HEK293 (cell line): ENCODE results near the gene COX5A.
"Not testable (repeated sequence)": the region's sequence is repeated elsewhere in the genome, so short reads cannot be mapped to it uniquely, and the experiment has no call there.

Experiments used
- CTCF ChIA-PET: fragments of 350-600 bp; formaldehyde crosslinking; extraction: SDS; loops from one replicate; lab custom pipeline; 2021; ENCODE audit warnings: antibody characterized with exemption; lab: Yijun Ruan, JAX
- POLR2A ChIA-PET: fragments of 300-600 bp; formaldehyde crosslinking; extraction: SDS; loops from one replicate; lab custom pipeline; 2020; ENCODE audit warnings: antibody characterized with exemption, inconsistent platforms; lab: Yijun Ruan, JAX
- H3K27ac ChIP-seq: fragments of 200-500 bp; sonication (Bioruptor generic); 2 replicates; pipeline ENCODE4 v1.5.1; 2014; ENCODE audit warnings: low read depth, low read length, control low read depth, inconsistent platforms; ENCODE audit errors: extremely low read depth
- H3K36me3 ChIP-seq, 2 experiments: fragments of 200-500 bp in 1 of 2; sonication (Bioruptor generic) in 1 of 2; 1 replicate in 1 of 2; 2 replicates in 1 of 2; pipeline ENCODE4 v1.5.1; 2014 to 2017; ENCODE audit warnings: inconsistent platforms in 2 of 2, low read length in 2 of 2; ENCODE audit not compliant: control insufficient read depth in 2 of 2, insufficient read depth in 1 of 2
- H3K4me1 ChIP-seq: fragments of 200-500 bp; sonication (Bioruptor generic); 2 replicates; pipeline ENCODE4 v1.5.1; 2014; ENCODE audit warnings: mild to moderate bottlenecking, low read length, inconsistent platforms; ENCODE audit not compliant: control insufficient read depth, insufficient read depth
- H3K4me3 ChIP-seq: 2 replicates; pipeline ENCODE4 v1.5.1; 2011; ENCODE audit warnings: low read depth, mild to moderate bottlenecking, control low read depth, low read length, moderate library complexity
- H3K9me3 ChIP-seq: fragments of 200-500 bp; sonication (Bioruptor generic); 2 replicates; pipeline ENCODE4 v1.5.1; 2014; ENCODE audit warnings: low read depth, low read length, inconsistent platforms; ENCODE audit not compliant: control insufficient read depth, insufficient read depth
- KLF1 ChIP-seq: fragments of 450-650 bp; formaldehyde crosslinking; IDR thresholded peaks from 2 replicates; pipeline ENCODE4 v1.5.1; 2016; ENCODE audit warnings: missing biosample characterization, missing genetic modification characterization
- KLF17 ChIP-seq: fragments of 450-650 bp; formaldehyde crosslinking; IDR thresholded peaks from 2 replicates; pipeline ENCODE4 v1.5.1; 2016; ENCODE audit warnings: missing biosample characterization, missing genetic modification characterization
- ZBTB10 ChIP-seq: fragments of 450-650 bp; formaldehyde crosslinking; IDR thresholded peaks from 2 replicates; pipeline ENCODE4 v1.5.1; 2016; ENCODE audit warnings: missing biosample characterization, missing genetic modification characterization
- ZNF121 ChIP-seq: fragments of 450-650 bp; formaldehyde crosslinking; IDR thresholded peaks from 2 replicates; pipeline ENCODE4 v1.5.1; 2016; ENCODE audit warnings: missing biosample characterization, missing genetic modification characterization
- ZNF560 ChIP-seq: fragments of 450-650 bp; formaldehyde crosslinking; IDR thresholded peaks from 2 replicates; pipeline ENCODE4 v1.5.1; 2017; ENCODE audit warnings: missing biosample characterization, missing genetic modification characterization, borderline replicate concordance
- ZNF621 ChIP-seq: fragments of 450-650 bp; formaldehyde crosslinking; IDR thresholded peaks from 2 replicates; pipeline ENCODE4 v1.5.1; 2017; ENCODE audit warnings: missing biosample characterization, missing genetic modification characterization
- TF ChIP-seq, protein P1 (sequence below): fragments of 450-650 bp; formaldehyde crosslinking; IDR thresholded peaks from 2 replicates; pipeline ENCODE4 v1.5.1; 2016; ENCODE audit warnings: missing biosample characterization, missing genetic modification characterization
- TF ChIP-seq, protein P2 (sequence below): fragments of 450-650 bp; formaldehyde crosslinking; IDR thresholded peaks from 2 replicates; pipeline ENCODE4; 2016; ENCODE audit warnings: missing biosample characterization, missing genetic modification characterization
- TF ChIP-seq, protein P3 (sequence below): fragments of 450-650 bp; formaldehyde crosslinking; IDR thresholded peaks from 2 replicates; pipeline ENCODE4 v1.5.1; 2016; ENCODE audit warnings: missing biosample characterization, missing genetic modification characterization
- TF ChIP-seq, protein P4 (sequence below): fragments of 450-650 bp; formaldehyde crosslinking; IDR thresholded peaks from 2 replicates; pipeline ENCODE4 v1.5.1; 2017; ENCODE audit warnings: missing biosample characterization, missing genetic modification characterization

The COX5A gene

DNA sequence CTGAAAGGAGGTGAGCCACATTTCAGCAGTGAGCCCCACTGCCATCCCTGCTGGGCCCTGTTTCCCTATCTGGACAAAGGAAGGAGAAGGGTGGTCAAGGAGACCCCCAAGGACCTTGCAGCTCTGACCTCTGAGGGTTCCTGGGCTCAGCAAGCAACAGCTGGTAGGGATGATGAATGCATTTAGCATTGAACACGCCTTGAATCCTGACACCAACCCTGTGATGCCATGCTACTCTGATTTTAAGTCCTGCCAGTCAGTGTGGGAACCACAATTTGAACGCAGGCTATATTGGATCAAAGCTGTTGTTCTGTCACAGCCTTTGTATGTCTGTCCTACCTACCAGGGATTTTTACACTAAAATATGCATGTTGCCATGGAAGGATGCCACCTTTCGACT, 41.6 kb downstream of the COX5A start:
- POLR2A ChIA-PET, result interaction anchor here (0.9 to 4.4 kb wide), 3 partner anchors 10 to 125 kb away, joined by 3 to 36 read pairs (median 3); partner anchors contain the start of gene FAM219B
- H3K27ac ChIP-seq, result no peak overlapping the region; the same call in 1 of the 2 replicates
- no peaks in the 10 kb centered on the region for H3K9me3 ChIP-seq
- no peak overlapping the region for H3K4me3 ChIP-seq
- TF ChIP-seq ZNF560, result no peak
- TF ChIP-seq, protein P1, sequence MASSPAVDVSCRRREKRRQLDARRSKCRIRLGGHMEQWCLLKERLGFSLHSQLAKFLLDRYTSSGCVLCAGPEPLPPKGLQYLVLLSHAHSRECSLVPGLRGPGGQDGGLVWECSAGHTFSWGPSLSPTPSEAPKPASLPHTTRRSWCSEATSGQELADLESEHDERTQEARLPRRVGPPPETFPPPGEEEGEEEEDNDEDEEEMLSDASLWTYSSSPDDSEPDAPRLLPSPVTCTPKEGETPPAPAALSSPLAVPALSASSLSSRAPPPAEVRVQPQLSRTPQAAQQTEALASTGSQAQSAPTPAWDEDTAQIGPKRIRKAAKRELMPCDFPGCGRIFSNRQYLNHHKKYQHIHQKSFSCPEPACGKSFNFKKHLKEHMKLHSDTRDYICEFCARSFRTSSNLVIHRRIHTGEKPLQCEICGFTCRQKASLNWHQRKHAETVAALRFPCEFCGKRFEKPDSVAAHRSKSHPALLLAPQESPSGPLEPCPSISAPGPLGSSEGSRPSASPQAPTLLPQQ (tag by site-specific recombination), result no peak
- TF ChIP-seq, protein P2, sequence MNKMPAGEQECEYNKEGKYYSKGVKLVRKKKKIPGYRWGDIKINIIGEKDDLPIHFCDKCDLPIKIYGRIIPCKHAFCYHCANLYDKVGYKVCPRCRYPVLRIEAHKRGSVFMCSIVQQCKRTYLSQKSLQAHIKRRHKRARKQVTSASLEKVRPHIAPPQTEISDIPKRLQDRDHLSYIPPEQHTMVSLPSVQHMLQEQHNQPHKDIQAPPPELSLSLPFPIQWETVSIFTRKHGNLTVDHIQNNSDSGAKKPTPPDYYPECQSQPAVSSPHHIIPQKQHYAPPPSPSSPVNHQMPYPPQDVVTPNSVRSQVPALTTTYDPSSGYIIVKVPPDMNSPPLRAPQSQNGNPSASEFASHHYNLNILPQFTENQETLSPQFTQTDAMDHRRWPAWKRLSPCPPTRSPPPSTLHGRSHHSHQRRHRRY, result no peak
- TF ChIP-seq, all 188 proteins: peak for 0
- Histone ChIP-seq H3K4me1 (no peaks in the 10 kb centered on the region), H3K36me3 (peaks cover 34 to 82% of the 10 kb centered on the region in 2 experiments; a peak in 2 of 3 replicates)
- CTCF ChIA-PET, result interaction anchor here (0.6 to 6.8 kb wide), 4 partner anchors 10 to 125 kb away, joined by 3 to 84 read pairs (median 8); partner anchors contain the start of gene FAM219B

GRCh38 chr15:74895830-74896229, 42.0 kb downstream of the COX5A start:
- H3K4me1 ChIP-seq, result no peaks in the 10 kb centered on the region
- ChIA-PET CTCF (interaction anchor here (1.5 to 7.7 kb wide), 2 partner anchors 7 to 108 kb away, joined by 5 to 57 read pairs; no protein-coding TSS in a partner anchor), POLR2A (interaction anchor here (0.8 to 4.4 kb wide), 5 partner anchors 11 to 77 kb away, joined by 3 to 36 read pairs (median 4); partner anchors contain the start of genes COX5A and FAM219B)
- TF ChIP-seq ZBTB10 (tag by site-specific recombination), result 0 out of 2 replicates have a peak, but pooled peaks have one; percentile 24
- no peak for TF ChIP-seq ZNF621 (tag by site-specific recombination)
- TF ChIP-seq, all 188 proteins: peak for 1
- Histone ChIP-seq H3K27ac (no peak overlapping the region), H3K4me3 (no peak overlapping the region), H3K36me3 (peaks cover 30 to 81% of the 10 kb centered on the region in 2 experiments; a peak in 2 of 3 replicates), H3K9me3 (no peaks in the 10 kb centered on the region)

GRCh38 chr15:74894383-74894782, 43.5 kb downstream of the COX5A start:
- H3K4me3 ChIP-seq, H3K4me1 ChIP-seq, H3K9me3 ChIP-seq, H3K27ac ChIP-seq: not testable (repeated sequence)
- H3K36me3 ChIP-seq, result peaks cover 25 to 66% of the 10 kb centered on the region in 2 experiments; a peak in 2 of 3 replicates
- TF ChIP-seq, protein P3, sequence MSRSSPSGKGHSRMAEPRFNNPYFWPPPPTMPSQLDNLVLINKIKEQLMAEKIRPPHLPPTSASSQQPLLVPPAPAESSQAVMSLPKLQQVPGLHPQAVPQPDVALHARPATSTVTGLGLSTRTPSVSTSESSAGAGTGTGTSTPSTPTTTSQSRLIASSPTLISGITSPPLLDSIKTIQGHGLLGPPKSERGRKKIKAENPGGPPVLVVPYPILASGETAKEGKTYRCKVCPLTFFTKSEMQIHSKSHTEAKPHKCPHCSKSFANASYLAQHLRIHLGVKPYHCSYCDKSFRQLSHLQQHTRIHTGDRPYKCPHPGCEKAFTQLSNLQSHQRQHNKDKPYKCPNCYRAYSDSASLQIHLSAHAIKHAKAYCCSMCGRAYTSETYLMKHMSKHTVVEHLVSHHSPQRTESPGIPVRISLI (tag by site-specific recombination), result peak; percentile 41; the same call in 1 of the 2 replicates
- TF ChIP-seq ZNF121 (tag by site-specific recombination), result peak; percentile 94
- CTCF ChIA-PET, result interaction anchor here (0.6 to 7.7 kb wide), 5 partner anchors 8 to 1164 kb away, joined by 3 to 57 read pairs (median 5); no protein-coding TSS in a partner anchor
- POLR2A ChIA-PET, result interaction anchor here (0.5 to 1.5 kb wide), 7 partner anchors 12 to 1782 kb away, joined by 3 to 8 read pairs (median 4); partner anchors contain the start of gene FAM219B

- H3K4me3 ChIP-seq, result no peak overlapping the region
- H3K27ac ChIP-seq, result no peak overlapping the region
- H3K9me3 ChIP-seq, result no peaks in the 10 kb centered on the region
- POLR2A ChIA-PET, result interaction anchor here (1.2 to 1.9 kb wide), 5 partner anchors 8 to 51 kb away, joined by 4 to 8 read pairs (median 4); partner anchors contain the start of genes FAM219B and ULK3
- peaks cover 4% of the 10 kb centered on the region; the same call in 1 of the 2 replicates for H3K4me1 ChIP-seq
- TF ChIP-seq, protein P4, sequence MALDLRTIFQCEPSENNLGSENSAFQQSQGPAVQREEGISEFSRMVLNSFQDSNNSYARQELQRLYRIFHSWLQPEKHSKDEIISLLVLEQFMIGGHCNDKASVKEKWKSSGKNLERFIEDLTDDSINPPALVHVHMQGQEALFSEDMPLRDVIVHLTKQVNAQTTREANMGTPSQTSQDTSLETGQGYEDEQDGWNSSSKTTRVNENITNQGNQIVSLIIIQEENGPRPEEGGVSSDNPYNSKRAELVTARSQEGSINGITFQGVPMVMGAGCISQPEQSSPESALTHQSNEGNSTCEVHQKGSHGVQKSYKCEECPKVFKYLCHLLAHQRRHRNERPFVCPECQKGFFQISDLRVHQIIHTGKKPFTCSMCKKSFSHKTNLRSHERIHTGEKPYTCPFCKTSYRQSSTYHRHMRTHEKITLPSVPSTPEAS (tag by site-specific recombination), result peak; percentile 88
- TF ChIP-seq KLF17 (tag by site-specific recombination), result no peak
- peak; percentile 47 for TF ChIP-seq KLF1 (tag by site-specific recombination)
- TF ChIP-seq, all 188 proteins: peak for 2
- H3K36me3 ChIP-seq, result peaks cover 23 to 59% of the 10 kb centered on the region in 2 experiments; a peak in 2 of 3 replicates
- CTCF ChIA-PET, result interaction anchor here (0.5 to 7.7 kb wide), 4 partner anchors 9 to 98 kb away, joined by 3 to 57 read pairs (median 4); no protein-coding TSS in a partner anchor
Measured at GRCh38 chr15:74893627-74894026, 44.2 kb downstream of the COX5A start.
